Omental fat pad (tissue), 4 donors: ENCODE measurements around the gene MYNN. TPM values are rescaled to one million over a fixed set of nuclear protein-coding genes. Genes with fewer than 3 reads are reported as not detected.
"Not testable (repeated sequence)": the region's sequence is repeated elsewhere in the genome, so short reads cannot be mapped to it uniquely, and the experiment has no call there.

Source experiments
- ATAC-seq: fragments of 150-250 bp; one replicate; pipeline ENCODE4 v1.9.1; 2016; ENCODE audit warnings: mild to moderate bottlenecking, moderate library complexity; ENCODE audit not compliant: low FRiP score
- DNase-seq: peaks from one replicate; pipeline ENCODE4 v3.0.0-alpha.2; 2019; ENCODE audit warnings: low spot score
- CTCF ChIP-seq, 3 donors: fragments of 450-650 bp; IDR thresholded peaks; one replicate each; pipeline ENCODE4 v1.5.1; 2016 to 2017; ENCODE audit warnings: antibody characterized with exemption in 3 of 3, mild to moderate bottlenecking in 3 of 3, moderate library complexity in 2 of 3
- total RNA-seq, 4 donors: library from RNA; depleted of rRNA; stranded (reverse); fragments of >200 nt; gene quantifications; one replicate each; pipeline ENCODE4 v1.1.0, GENCODE V29; 2016

MYNN gene
- total RNA-seq: 10 to 100 TPM; 12.2 to 19.5 (median 15.7) TPM

GRCh38 chr3:169772897-169773816 is at the start of gene MYNN:
TSS of gene MYNN (plus strand) at chr3:169773396. CDS start at chr3:169774296, 900 bp downstream.
- ATAC-seq: peak; percentile 93
- peak; percentile 80 for DNase-seq
- no peak for TF ChIP-seq CTCF (IDR thresholded peaks at IDR 0.05)

- not testable (repeated sequence) for DNase-seq, ATAC-seq
These were observed 41.3 kb upstream of the MYNN start for GRCh38 chr3:169731857-169732256.

GRCh38 chr3:169739067-169739466 is 34.1 kb upstream of the MYNN start:
- no peak for ATAC-seq
- DNase-seq: no peak
- no peak for TF ChIP-seq CTCF (IDR thresholded peaks at IDR 0.05)

GRCh38 chr3:169744366-169745054 is 28.7 kb upstream of the MYNN start:
- ATAC-seq: no peak
- TF ChIP-seq CTCF (IDR thresholded peaks at IDR 0.05): no peak
- no peak for DNase-seq

GRCh38 chr3:169746924-169747323 is 26.3 kb upstream of the MYNN start:
- no peak for TF ChIP-seq CTCF (IDR thresholded peaks at IDR 0.05)
- DNase-seq (no peak), ATAC-seq (no peak)

- TF ChIP-seq CTCF (IDR thresholded peaks at IDR 0.05): no peak
- ATAC-seq (no peak), DNase-seq (no peak)
These were observed 24.5 kb upstream of the MYNN start for GRCh38 chr3:169748670-169749069.

GRCh38 chr3:169750665-169751064 is 22.5 kb upstream of the MYNN start:
- TF ChIP-seq CTCF (IDR thresholded peaks at IDR 0.05): no peak
- no peak for ATAC-seq
- DNase-seq: no peak
